GM21576 (cell line): Measurements from ENCODE around the gene ADRA2A.

Experiments used
- ATAC-seq: cut with Tn5 transposase; IDR thresholded peaks from one replicate; pipeline ENCODE4 v1.9.1; 2021; ENCODE audit warnings: mild to moderate bottlenecking, moderate library complexity; ENCODE audit not compliant: unreplicated experiment

ADRA2A gene

DNA sequence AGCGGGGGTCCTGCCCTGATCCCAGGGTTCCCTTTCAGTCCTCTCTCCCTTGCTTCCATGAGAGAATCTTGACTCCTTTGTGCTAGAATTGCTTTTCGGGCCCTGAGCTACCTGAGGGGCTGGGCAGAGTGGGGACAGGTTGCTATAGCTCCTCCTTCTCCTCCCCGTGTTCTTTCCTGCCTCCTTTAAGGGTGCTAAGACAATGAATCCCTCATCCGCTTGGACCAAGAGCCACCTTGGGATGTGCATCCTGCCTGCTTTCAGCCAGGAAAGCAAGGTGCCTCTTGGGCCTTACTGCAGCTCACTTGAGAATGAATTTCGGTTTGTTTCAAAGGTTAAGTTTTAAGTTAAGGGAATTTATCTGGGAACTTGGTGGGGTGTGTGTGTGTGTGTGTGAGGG is 53.6 kb downstream of the ADRA2A start:
- no peak for ATAC-seq
